Measurements from ENCODE around the gene BMAL1. TPM values are rescaled to one million over a fixed set of nuclear protein-coding genes. Genes with fewer than 3 reads are reported as not detected.

The BMAL1 gene
- total and polyA plus RNA-seq, 2 of the 8 experiments (the other 6 are each of a cell fraction or from before 2014, with no cell fraction given) = 6.8 to 6.9 TPM

DNA sequence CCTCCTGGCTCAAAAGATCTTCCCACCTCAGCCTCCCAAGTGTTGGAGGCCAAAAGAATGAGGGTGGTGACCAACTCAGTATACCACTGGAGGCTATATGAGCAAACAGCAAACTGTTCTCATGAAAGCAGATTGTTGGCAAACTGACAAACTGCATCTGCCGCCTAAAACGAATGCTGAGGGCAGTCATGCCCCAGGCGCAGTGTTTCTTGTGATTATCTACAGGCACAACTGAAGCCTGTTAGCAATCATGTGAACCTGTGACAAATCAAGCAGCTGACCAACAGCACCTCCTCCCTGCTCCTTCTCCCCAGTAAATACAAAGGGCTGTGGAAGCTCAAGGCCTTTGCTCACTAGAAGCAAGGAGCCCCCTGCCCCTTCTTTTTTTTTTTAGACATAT lies 137.6 kb downstream of the BMAL1 start:
- Histone ChIP-seq H2AK5ac (ENCODE audit: low read depth, low read length) (no peak overlapping the region), H3K4me1 (replicated peaks in 1 of 4; ENCODE audit: control insufficient read depth in 3 of 4, insufficient read depth in 4 of 4, low read length in 3 of 4) (no peaks in the 10 kb centered on the region), H3K4me3 (ENCODE audit: extremely low read depth in 1 of 4, insufficient read depth in 2 of 4, low read depth in 3 of 4, low read length in 4 of 4) (no peak overlapping the region), H3K14ac (ENCODE audit: insufficient read length) (no peak overlapping the region), H3K23me2 (ENCODE audit: low read depth, low read length) (no peaks in the 10 kb centered on the region), H3K9me3 (ENCODE audit: insufficient read depth in 2 of 2, low read depth in 1 of 2, low read length in 1 of 2) (no peaks in the 10 kb centered on the region), H4K91ac (replicated peaks; ENCODE audit: insufficient read length, low read length) (no peak overlapping the region), H2BK12ac (ENCODE audit: low read depth, low read length) (no peak overlapping the region), H3K27ac (ENCODE audit: low read depth, low read length) (no peak overlapping the region), H2BK5ac (ENCODE audit: low read depth, low read length) (no peak overlapping the region), H2BK120ac (replicated peaks; ENCODE audit: low read depth, low read length) (no peak overlapping the region), H2AFZ (ENCODE audit: low read length) (no peak overlapping the region), H3K36me3 (ENCODE audit: control insufficient read depth in 2 of 4, insufficient read depth in 4 of 4, low read length in 3 of 4) (peaks cover 0 to 3% (median under 1%) of the 10 kb centered on the region in 4 experiments; a peak in 2 of 8 replicates), H3K18ac (ENCODE audit: extremely low read depth, low read length) (no peak overlapping the region), H2BK15ac (ENCODE audit: low read length) (no peak overlapping the region), H3K4me2 (ENCODE audit: insufficient read depth in 1 of 2, low read depth in 2 of 2, low read length in 2 of 2) (no peak overlapping the region), H4K20me1 (replicated peaks in 1 of 2; ENCODE audit: control insufficient read depth in 1 of 2, insufficient read depth in 2 of 2, low read length in 2 of 2) (no peaks in the 10 kb centered on the region), H4K5ac (ENCODE audit: insufficient read length, low read depth, low read length) (no peak overlapping the region), H2BK20ac (ENCODE audit: low read length) (no peak overlapping the region), H3K27me3 (replicated peaks in 1 of 4; ENCODE audit: control insufficient read depth in 3 of 4, extremely low read depth in 1 of 4, insufficient read depth in 3 of 4, low read length in 3 of 4) (no peaks in the 10 kb centered on the region), H3K79me2 (ENCODE audit: control insufficient read depth in 1 of 2, insufficient read depth in 2 of 2, low read length in 2 of 2) (no peaks in the 10 kb centered on the region), H3K4ac (replicated peaks; ENCODE audit: insufficient read length, low read depth, low read length) (no peak overlapping the region), H3K9ac (replicated peaks in 1 of 4; ENCODE audit: extremely low read depth in 1 of 4, low read depth in 3 of 4, low read length in 3 of 4) (no peak overlapping the region), H3K56ac (replicated peaks; ENCODE audit: insufficient read length, low read depth, low read length) (no peak overlapping the region), H3K23ac (ENCODE audit: insufficient read length) (no peak overlapping the region), H4K8ac (ENCODE audit: extremely low read depth, insufficient read depth, low read length) (no peak overlapping the region), H3K79me1 (ENCODE audit: low read depth, low read length) (no peaks in the 10 kb centered on the region)
- ChIA-PET POLR2A (ENCODE audit: partially characterized antibody) (no interaction called here), CTCF (ENCODE audit: partially characterized antibody) (no interaction called here)
- 100% methylated on average over 3 of the region's 3 CpGs; no CpG with 5 or more reads in 1 of the 2 experiments for WGBS, 2 experiments (ENCODE audit: extremely low coverage in 1 of 2, insufficient coverage in 1 of 2, insufficient read length in 1 of 2, insufficient replicate concordance in 2 of 2, low coverage in 1 of 2, low lambda C conversion rate in 2 of 2, missing lambda C conversion rate in 1 of 2)
- FAIRE-seq (no peak), DNase-seq (ENCODE audit: low read depth in 1 of 2, low spot score in 2 of 2) (no peak)
- no peak for TF ChIP-seq CHD2 (IDR thresholded peaks at IDR 0.05; ENCODE audit: low read length)
- TF ChIP-seq CHD1 (IDR thresholded peaks at IDR 0.05; ENCODE audit: low read depth, low read length) = no peak
- no peak for TF ChIP-seq RBBP5 (IDR thresholded peaks at IDR 0.05; ENCODE audit: borderline replicate concordance, low read depth, low read length)
- TF ChIP-seq KDM4A (IDR thresholded peaks at IDR 0.05; ENCODE audit: low read depth, low read length, severe bottlenecking) = no peak
- TF ChIP-seq CTBP2 (IDR thresholded peaks at IDR 0.05; ENCODE audit: borderline replicate concordance, insufficient read depth, insufficient read length, low read length) = no peak
- no peak for TF ChIP-seq MAFK (IDR thresholded peaks at IDR 0.05; ENCODE audit: low read depth, low read length)
- no peak for TF ChIP-seq NANOG (IDR thresholded peaks at IDR 0.05; ENCODE audit: insufficient read depth, low read depth, low read length, poor library complexity, severe bottlenecking)
- TF ChIP-seq TBP (IDR thresholded peaks at IDR 0.05; ENCODE audit: low read depth, low read length) = no peak
- TF ChIP-seq SUZ12 (IDR thresholded peaks at IDR 0.05; ENCODE audit: low read length) = no peak
- no peak for TF ChIP-seq CREB1 (IDR thresholded peaks at IDR 0.05)
- no peak for TF ChIP-seq SP4 (IDR thresholded peaks at IDR 0.05; ENCODE audit: low read length)
- TF ChIP-seq TCF12 (IDR thresholded peaks at IDR 0.05; ENCODE audit: low read depth, low read length) = no peak
- TF ChIP-seq GABPA (IDR thresholded peaks at IDR 0.05; ENCODE audit: borderline replicate concordance, insufficient read depth, low read length) = no peak
- TF ChIP-seq POLR2AphosphoS5 (IDR thresholded peaks at IDR 0.05; ENCODE audit: low read depth, low read length) = no peak
- no peak for TF ChIP-seq BACH1 (IDR thresholded peaks at IDR 0.05; ENCODE audit: low read length)
- no peak for TF ChIP-seq SP2 (IDR thresholded peaks at IDR 0.05; ENCODE audit: low read length)

Data from H1 (cell line).